ENCODE measurements around the gene DUSP2.

Gene DUSP2

DNA sequence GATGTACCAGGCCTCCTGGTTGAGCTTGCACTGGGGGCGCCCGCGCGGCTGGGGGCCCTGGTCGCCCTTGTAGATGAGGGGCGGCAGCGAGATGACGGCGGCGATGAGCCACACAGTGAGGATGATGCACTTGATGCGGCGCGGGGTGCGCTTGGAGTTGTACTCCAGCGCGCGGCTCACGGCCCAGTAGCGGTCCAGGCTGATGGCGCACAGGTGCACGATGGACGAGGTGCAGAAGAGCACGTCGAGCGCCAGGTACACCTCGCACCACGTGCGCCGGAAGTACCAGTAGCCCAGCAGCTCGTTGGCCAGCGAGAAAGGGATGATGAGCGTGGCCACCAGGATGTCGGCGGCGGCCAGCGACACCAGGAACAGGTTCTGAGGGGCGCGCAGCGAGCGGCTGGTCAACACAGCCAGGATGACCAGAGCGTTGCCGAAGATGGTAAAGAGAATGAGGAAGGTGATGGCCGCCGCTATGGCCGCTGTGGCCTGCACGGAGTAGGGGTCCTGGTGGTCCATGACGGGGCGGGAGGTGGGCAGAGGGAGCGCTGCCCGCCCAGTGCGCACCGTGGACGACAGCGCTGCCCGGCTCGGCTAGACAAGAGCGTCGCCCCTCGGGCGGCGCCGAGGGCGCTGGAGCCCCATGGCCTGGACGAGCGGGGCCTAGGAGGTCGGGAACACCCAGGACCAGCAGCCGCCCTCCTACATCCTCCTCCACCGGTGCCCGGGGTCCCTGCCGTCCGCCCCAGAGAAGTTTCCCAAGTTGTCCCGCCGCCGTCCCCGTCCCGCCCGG is 29.4 kb downstream of the DUSP2 start:
- DNase-seq (ENCODE audit: low read depth in 2 of 3, low spot score in 2 of 3): no peak

DNA sequence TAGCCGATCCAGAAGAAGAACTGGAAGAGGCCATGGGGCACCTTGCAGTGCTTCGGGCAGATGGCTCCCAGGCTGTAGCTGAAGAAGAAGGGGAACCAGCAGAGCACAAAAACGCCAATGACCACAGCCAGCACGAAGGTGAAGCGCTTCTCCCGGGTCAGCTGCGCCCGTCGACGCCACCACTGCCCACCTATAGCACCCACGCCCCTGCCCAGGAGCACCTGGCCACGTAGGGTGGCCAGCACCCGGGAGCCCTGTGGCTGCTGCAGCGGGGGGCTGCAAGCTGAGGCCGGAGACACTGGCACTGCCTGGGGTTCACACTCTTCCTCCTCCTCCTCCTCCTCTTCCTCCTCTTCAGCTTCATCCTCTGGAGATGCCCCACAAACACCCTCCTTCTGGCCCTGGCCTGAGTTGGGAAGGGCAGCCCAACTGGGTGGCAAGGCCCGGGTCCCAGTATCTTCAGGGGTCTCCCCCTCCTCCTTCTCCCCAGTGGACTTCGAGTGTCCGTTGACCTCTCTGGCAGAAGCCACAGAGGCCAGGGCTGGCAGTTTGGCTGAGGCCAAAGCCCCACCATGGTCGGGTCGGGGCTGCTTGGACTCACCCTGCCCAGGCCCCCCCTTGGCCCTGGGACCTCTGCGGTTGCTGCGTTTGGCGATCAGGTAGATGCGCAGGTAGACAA is 30.2 kb downstream of the DUSP2 start:
- DNase-seq (ENCODE audit: low read depth in 2 of 3, low spot score in 2 of 3): no peak

DNA sequence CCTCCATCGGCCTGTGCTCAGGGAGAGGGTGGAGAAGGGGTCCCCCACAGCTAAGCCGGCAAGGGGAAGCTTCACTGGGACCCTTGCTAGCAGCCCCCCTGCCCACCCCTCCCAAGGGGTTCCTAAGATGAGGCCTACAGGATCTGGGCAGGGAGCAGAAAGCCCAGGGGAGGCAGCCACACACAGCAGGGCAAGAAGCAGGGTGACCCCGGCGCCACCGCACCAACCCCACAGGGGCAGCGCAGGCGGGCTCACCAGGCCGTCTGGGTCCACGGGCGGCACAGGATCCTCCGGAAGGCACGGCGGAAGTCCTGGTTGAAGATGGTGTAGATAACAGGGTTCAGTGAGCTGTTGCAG is 30.7 kb downstream of the DUSP2 start:
- no peak for DNase-seq (ENCODE audit: low read depth in 2 of 3, low spot score in 2 of 3)

DNA sequence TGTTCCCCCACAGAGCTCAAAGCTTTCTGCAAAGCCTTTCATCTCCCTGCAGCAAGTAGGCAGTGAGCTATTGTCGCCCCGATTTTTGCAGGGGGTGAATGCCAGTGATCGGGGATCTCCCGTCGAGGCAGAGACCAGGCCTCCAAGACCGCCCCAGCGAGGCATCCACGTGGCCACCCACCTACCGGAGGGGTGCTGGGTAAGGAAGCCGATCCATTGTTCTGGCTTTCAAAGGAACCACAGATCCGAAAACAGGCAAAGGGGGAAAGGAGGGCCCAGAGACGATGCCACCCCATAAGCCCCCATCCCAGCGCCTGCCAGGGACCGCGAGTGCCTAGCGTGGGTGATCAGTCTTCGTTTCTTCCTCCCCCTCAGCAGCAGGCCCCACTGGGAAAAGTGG is 31.3 kb downstream of the DUSP2 start:
- no peak for DNase-seq (ENCODE audit: low read depth in 2 of 3, low spot score in 2 of 3)

DNA sequence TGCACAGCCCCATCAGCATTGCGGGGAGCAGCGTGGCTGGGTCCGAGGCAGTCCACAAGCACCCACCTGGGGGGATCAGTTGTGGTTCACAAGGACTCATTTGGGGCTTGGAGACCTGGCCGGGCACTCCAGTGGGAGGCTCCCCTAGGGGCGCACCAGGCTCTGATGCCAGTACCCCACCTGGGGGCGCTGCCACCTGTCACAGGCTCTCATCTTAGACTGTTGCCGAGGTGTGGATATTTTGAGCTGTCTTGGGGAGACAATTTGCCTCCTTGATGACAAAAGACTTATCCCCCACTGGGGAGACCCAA is 31.9 kb downstream of the DUSP2 start:
- no peak for DNase-seq (ENCODE audit: low read depth in 2 of 3, low spot score in 2 of 3)

DNA sequence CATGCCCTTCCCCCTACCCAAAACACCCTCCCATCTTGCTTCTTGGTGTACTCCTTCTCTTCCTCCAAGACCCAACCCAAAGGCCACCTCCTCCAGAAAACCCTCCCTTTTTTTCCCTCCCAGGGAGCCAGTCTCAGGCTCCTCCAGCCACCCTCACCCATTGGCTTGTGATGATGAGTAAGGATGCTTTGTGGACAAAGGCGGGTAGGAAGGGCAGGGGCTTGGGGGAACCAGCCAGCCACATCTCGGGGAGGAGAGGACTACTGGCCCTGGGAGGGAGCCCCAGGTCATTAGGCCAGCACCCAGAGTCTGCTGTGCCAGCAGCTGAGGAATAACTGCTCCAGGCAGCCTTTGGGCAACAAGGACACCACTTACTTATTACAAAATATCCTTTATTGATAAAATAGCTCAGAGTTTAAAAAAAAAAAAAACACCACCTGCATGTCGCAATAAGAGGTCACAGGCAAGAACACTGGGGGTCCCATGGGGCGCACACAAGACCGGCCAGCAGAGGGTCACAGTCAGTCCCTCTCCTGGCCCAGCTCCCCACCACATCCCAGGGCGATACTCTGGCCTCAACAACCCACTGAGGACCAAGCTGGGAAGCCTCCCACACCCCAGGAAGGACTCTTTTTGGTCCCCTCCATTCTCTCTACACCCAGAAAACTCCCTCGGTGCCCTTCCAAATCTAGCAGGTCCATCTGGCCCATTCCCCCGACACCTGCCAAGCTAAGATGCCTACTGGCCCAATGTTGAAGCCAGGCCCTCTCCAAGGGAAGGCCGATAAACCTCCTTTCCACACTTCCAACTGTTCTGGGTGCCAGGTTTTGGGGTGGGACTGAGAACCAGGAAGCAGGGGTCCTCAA is 32.5 kb downstream of the DUSP2 start:
- DNase-seq (ENCODE audit: low read depth in 2 of 3, low spot score in 2 of 3): no peak

DNA sequence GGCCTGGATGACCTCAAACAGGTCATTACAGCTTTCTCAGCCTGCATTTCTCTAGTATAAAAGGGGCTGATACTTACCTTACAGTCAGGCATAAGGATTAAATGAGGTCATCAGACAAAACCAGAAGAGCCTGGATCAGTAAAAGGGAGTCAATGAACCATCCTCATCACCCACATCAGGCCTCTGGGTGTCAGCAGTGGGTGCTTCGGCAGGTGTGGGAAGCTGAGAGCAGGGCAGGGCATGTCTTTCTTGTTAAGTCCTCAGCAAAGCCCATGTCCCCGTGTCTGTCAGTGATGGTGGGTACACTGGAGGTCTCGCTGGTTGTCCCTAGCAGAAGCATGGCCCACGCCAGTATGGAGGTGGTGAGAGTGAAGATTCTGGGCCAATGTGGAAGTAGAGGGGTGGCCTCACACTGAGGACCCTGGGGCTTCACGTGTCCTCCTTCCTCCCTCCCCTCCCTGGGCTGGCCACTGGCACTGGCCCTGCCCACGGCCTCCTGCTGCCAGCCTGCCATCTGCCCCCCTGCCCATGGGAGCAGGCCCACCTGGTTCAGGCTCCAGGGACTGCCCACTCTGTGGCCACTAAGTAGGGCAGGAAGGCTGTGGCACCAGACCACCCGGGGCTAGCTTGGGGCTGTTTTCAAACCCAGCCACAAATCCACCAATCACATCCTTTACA is 33.3 kb downstream of the DUSP2 start:
- DNase-seq (ENCODE audit: low read depth in 2 of 3, low spot score in 2 of 3): no peak

DNA sequence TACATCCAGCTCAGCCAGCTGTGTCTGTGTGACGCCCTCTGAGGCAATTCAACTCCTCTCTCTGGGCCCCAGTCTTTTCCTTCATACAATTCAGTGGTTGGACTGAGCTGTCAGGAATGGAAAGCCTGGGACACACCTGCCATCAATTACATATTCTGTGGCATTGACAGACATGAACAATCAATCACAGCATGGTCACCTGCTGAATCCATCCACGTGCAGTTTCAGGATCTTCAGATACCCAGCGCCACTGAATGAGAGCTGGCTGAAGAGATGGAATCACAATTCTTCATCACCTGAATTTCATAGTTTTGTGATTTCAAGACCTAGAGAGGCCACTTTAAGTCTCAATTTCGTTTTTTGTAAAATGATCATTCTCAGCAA is 34.0 kb downstream of the DUSP2 start:
- no peak for DNase-seq (ENCODE audit: low read depth in 2 of 3, low spot score in 2 of 3)

DNA sequence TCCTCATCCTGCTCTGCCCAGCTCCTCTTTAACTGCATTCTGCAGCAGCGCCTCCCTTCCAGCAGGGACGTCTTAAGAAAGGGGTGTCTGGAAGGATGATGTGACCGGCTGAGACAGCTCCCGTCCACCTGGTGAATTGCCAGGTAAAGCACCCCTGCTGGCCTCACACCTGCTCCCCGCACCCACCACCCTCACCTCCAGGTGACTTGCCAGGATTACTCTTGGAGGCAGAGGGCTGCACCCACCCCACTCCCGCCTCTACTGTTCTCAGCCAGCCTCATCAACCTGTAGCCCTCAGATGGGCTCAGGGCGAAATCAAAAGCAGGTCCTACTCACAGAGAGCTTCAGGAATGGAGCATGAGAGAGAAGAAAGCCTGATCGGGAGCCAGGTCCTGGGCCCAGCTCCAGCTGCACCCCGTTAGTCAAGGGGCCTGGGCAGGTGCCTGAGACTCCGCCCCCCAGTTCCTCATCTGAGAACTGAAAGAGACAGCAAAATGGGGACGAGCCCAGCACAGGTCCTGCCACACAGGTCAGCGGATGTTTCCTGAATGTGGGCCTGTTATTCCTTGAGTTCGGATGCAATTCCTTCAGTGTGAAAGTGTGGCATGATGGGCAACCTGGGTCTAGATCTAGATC is 34.5 kb downstream of the DUSP2 start:
- DNase-seq (ENCODE audit: low read depth in 2 of 3, low spot score in 2 of 3): no peak

DNA sequence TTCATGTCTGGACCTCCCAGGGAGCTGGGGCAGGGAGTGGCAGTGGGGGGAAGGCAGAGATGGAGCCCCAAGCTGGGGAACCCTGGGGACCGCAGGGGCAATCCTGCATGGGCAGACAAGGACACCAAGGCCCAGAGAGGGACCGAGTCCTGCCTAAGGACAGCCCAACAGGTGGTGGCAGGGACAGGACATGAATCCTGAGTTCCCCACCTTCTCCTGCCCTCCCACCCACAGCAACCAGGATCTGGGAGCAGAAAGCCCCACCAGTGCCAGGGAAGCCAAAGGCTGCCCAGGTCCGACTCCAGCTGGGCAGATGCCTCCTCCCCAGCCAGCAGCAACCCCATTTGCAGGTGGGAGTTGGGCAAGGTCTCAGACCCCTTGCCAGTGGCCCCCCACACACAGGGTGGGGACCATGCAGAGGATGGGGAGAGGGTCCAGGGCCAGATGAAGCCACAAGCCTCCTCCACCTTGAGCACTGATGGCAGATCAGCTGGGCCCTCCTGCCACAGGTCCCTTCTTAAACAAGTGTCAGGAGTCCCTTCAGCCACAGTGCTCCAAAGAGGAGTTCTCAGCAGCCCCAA is 35.2 kb downstream of the DUSP2 start:
- no peak for DNase-seq (ENCODE audit: low read depth in 2 of 3, low spot score in 2 of 3)

DNA sequence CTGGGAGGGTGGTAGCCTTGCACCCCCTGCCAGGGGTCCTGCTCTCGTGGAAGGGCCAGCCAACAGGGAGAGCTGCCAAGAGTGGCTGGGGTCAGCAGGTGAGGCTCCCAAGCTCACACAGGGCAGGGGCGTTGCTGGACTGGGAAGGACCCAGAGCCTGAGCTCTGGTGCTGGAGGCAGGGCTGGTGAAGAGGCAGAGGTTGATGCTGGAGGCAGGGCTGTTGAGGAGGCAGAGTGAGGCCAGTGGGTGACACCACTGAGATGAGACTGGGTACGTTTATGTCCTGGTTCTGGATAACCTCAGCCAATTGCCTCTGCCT is 35.9 kb downstream of the DUSP2 start:
- DNase-seq (ENCODE audit: low read depth in 2 of 3, low spot score in 2 of 3): no peak

DNA sequence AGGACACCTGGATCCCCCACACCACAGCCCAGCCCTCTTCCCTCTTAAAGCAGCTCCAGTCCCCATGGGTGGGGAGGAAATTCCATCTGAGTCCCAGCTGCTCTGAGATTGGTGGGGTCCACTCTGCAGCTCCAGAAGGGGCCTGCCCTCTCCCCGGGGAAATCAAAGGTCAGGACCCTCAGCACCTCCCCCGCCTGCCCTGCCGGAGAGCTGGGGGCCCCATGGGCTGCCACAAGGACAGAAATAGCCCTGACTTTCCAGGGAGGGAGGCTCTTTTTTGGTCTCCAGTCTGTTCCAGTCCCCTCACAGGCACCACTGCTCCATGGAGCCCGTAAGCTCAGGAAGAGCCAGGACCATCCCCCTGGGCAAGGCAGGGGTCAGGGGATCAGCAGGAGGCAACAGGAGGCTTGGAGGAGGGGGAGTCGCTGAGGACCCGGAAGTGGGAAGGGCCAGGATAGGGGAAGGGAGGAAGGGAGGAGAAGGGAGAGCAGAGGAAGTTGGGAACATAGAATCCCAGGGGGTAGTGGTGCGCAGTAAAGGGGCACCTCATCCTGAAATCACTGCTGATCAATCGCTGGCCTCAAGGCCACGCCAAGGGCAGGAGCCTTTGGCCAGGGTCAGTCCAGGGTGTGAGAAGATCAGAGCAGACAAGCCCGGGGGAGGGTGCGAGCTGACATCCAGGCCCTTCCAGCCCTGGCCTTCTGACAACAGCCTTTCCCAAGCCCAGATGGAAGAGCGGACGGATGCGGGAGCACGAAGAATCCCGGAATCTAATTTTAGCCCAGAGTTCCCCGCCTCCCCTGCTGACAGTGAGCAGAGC is 36.5 kb downstream of the DUSP2 start:
- no peak for DNase-seq (ENCODE audit: low read depth in 2 of 3, low spot score in 2 of 3)

DNA sequence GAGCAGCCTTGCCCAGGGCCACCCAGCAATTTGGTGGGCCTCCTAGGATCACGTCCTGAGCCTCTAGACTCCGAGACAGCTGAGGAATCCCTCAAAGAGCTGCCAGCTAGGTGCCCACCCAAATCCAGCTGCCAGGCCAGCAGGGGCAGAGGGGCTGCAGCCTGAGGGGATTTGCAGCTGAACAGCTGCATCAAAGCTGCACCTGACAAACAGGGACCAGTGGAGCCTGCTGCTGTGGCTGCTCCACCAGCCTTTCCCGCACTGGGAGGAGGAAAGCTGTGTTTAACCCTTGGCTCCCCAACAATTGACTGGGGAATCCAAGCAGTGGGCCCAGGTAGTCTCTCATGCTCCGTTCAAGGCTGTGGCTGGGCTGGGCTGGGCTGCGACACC is 37.1 kb downstream of the DUSP2 start:
- no peak for DNase-seq (ENCODE audit: low read depth in 2 of 3, low spot score in 2 of 3)

DNA sequence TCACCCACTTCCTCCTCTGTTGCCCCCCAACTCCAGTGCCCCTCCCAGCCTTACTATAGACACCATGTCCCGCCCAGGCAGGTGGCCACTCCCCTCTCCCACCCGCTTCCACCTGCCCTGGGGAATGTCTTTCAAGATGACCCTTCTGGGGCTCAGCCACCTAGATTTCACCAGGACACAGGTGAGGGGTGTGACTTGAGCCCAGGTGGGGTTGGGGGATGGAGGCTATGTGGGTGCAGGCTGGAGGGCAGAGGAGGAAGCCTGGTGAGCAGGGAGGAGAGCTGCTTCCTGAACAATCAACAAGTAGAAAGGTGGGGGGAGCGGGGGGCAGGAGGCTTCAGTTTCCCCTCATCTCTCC is 37.6 kb downstream of the DUSP2 start:
- no peak for DNase-seq (ENCODE audit: low read depth in 2 of 3, low spot score in 2 of 3)

DNA sequence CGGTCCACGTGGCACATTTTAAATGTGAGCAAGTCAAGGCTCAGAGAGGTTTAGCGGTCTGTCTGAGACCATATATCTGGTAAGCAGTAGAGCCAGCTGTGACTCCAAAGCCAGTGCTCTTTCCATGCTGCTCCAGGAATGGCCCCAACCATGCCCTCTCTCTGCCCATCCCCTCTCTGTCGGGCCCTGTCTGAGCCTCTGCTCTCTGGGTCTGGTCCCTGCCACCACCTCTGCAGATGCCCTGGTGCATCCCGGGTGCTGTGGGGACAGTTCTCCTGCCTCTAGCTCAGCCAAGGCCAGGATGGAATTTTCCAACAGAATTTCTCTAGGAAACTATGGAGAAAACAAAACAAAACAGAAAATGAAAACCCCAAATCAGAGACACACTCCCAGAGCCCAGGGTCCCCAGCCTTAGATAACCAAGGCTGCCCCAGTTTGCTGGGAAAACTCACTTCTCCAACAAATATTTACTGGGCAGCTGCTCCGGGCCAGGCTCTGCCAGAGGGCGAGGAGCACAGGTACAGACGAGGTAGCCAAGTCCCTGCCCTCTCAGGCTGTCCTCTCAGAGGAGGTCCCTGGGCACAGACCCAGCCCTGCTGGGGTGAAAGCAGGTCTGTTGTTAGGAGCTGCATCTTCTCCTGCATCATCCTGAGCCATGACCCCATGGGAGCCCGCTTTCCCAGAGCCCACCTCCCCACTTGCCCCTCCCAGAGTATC is 38.1 kb downstream of the DUSP2 start:
- DNase-seq (ENCODE audit: low read depth in 2 of 3, low spot score in 2 of 3): no peak

DNA sequence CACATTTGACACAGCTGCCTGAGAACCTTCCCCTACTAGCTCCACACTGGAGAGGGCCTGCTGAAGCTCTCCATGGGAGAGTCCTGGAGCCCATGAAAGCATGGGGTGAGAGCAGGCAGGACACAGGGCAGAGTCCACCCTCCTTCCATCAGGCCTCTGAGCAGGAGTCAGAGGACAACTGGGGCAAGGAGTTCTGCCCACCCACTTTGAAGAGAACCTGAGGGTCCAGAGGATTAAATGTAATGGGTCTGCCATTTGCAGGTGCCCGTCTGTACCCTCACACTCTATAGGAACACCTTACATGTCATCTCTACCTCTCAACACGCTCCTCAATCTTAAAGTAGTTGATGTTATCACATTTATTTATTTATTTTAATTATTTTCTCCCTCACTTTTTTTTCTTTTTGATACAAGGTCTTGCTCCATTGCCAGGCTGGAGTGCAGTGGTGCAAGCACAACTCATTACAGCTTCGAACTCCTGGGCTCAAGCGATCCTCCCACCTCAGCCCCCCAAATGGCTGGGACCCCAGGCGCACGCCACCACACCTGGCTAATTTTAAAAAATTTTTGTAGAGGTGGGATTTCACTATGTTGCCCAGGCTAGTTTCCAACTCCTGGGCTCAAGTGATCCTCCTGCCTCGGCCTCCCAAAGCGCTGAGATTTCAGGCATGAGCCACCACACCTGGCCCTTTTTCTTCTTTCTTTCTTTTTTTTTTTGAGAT is 39.1 kb downstream of the DUSP2 start:
- no peak for DNase-seq (ENCODE audit: low read depth in 2 of 3, low spot score in 2 of 3)

DNA sequence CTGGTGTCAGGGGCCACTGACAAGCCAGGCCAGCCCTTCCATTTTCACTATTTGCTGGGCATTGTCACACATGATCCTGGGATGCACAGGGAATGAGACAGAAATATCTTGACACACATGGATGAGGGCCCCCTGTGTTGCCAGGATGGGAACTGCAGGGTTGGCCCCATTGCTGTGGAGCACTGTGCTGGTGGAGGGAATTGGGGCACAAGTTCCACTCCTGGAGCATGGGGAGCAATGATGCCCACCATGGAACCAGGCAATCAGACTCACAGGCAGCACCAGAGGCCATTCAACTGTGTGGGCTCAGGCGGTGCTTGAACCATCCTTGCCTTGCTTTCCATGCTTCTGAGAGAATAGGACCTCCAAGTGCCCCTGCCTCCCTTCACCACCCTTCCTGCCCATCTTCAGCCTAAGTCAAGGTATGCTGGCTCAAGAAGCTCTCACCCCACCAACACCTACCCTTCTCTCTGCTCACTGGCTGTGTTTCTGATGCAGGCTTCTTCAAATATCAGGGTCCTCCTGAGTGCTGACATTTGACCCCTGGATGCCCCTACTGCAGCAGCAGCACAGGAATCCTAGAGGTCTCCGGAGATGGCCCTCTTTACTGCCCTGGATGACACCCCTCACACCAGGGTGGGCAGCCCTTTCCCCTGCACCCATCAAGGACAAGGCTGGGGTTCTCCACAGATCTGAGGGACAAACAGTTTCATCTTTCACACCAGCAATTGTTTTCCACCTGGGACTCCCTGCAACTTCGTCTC is 39.9 kb downstream of the DUSP2 start:
- DNase-seq (ENCODE audit: low read depth in 2 of 3, low spot score in 2 of 3): no peak

DNA sequence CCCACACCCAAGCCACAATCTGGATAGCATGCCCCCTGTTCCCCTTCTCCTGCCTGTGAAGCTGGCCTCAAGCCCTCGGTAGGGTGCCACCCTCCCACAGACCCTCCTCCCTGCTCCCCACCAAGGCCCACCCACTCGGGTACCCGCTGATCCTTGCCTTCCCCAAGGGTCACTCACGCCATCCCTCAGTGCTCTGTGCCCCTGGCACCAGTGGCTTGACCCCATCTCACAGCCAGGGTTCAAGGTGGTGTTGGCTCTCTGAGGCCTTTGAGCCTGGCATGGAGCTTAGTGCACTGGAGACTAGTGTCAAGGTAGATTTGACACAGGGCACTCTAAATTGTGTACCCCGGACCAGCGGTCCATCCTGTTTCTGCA is 40.8 kb downstream of the DUSP2 start:
- DNase-seq (ENCODE audit: low read depth in 2 of 3, low spot score in 2 of 3): no peak

All from activated CD8-positive, alpha-beta memory T cell treated with anti-CD3 and anti-CD28 coated beads for 48 hours (primary cell).